OCI-LY1 (cell line): Measurements from ENCODE around the gene CTTNBP2.

Experiments
- CTCF ChIP-seq: fragments of 200-600 bp; sonication (generic), shearing (Covaris generic); IDR thresholded peaks from 2 replicates; pipeline ENCODE4 v1.5.1; 2017; ENCODE audit warnings: mild to moderate bottlenecking, antibody characterized with exemption, low read length, moderate library complexity, mixed read lengths
- EZH2 ChIP-seq: fragments of 200-600 bp; sonication (generic), shearing (Covaris generic); IDR thresholded peaks from 2 replicates; pipeline ENCODE4 v1.8.0; 2017; ENCODE audit warnings: borderline replicate concordance, mixed run types, mild to moderate bottlenecking, antibody characterized with exemption, low read length, moderate library complexity, mixed read lengths

- no peak for TF ChIP-seq CTCF
- no peak for TF ChIP-seq EZH2
Measured at GRCh38 chr7:117912421-117912820, 39.2 kb upstream of the CTTNBP2 start.
